ENCODE data around the gene FUS. TPM values are rescaled to one million over a fixed set of nuclear protein-coding genes. Genes with fewer than 3 reads are reported as not detected.
A peak's percentile ranks its signal among the peaks of the same experiment; 100 is the strongest.

The FUS gene
- total RNA-seq, 1 experiment from 2014 or later, result 770 TPM

- Mint-ChIP-seq H3K36me3 (peaks cover 78% of the 10 kb centered on the region), H3K4me1 (peaks cover 42% of the 10 kb centered on the region), H3K27me3 (ENCODE audit: low read depth) (no peaks in the 10 kb centered on the region), H3K9me3 (no peaks in the 10 kb centered on the region), H3K4me3 (peak overlapping the region; percentile 43), H3K27ac (peak overlapping the region; percentile 93)
- POLR2A ChIA-PET, result interaction anchor here (0.7 to 2.4 kb wide), 6 partner anchors 9 to 277 kb away, joined by 3 to 8 read pairs (median 5); partner anchors contain the start of gene PYCARD
- ATAC-seq, result no peak
- CTCF ChIA-PET, result interaction anchor here (0.6 to 1.1 kb wide), 3 partner anchors 32 to 259 kb away, joined by 3 to 5 read pairs (median 4); partner anchors contain the start of gene ZNF843
- DNase-seq (ENCODE audit: low spot score), result no peak
- TF ChIP-seq, protein P1, sequence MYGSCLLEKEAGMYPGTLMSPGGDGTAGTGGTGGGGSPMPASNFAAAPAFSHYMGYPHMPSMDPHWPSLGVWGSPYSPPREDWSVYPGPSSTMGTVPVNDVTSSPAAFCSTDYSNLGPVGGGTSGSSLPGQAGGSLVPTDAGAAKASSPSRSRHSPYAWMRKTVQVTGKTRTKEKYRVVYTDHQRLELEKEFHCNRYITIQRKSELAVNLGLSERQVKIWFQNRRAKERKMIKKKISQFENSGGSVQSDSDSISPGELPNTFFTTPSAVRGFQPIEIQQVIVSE (CRISPR knock-in tag; IDR thresholded peaks at IDR 0.05; ENCODE audit: borderline replicate concordance), result no peak
- peak; percentile 51; the same call in 1 of the 2 replicates for TF ChIP-seq NFATC4 (CRISPR knock-in tag; IDR thresholded peaks at IDR 0.05)
- no peak for TF ChIP-seq ZBTB21 (CRISPR knock-in tag; IDR thresholded peaks at IDR 0.05; ENCODE audit: borderline replicate concordance)
- TF ChIP-seq, protein P2, sequence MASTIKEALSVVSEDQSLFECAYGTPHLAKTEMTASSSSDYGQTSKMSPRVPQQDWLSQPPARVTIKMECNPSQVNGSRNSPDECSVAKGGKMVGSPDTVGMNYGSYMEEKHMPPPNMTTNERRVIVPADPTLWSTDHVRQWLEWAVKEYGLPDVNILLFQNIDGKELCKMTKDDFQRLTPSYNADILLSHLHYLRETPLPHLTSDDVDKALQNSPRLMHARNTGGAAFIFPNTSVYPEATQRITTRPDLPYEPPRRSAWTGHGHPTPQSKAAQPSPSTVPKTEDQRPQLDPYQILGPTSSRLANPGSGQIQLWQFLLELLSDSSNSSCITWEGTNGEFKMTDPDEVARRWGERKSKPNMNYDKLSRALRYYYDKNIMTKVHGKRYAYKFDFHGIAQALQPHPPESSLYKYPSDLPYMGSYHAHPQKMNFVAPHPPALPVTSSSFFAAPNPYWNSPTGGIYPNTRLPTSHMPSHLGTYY (CRISPR knock-in tag; IDR thresholded peaks at IDR 0.05), result no peak
Measured at GRCh38 chr16:31183432-31184428, 3.8 kb downstream of the FUS start.

DNA sequence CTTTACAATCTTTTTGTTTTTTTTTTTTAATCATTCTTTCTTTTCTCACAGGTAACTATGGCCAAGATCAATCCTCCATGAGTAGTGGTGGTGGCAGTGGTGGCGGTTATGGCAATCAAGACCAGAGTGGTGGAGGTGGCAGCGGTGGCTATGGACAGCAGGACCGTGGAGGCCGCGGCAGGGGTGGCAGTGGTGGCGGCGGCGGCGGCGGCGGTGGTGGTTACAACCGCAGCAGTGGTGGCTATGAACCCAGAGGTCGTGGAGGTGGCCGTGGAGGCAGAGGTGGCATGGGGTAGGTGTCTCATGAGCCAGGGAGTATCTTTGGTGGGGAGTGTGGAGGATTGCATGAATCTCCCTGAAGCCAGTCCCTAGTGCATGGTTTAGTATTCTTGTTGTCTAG, 4.9 kb downstream of the FUS start:
- Mint-ChIP-seq H3K27me3 (ENCODE audit: low read depth) (no peaks in the 10 kb centered on the region), H3K36me3 (peaks cover 89% of the 10 kb centered on the region), H3K27ac (peak overlapping the region; percentile 13; the same call in 1 of the 2 replicates), H3K4me3 (no peak overlapping the region), H3K4me1 (peaks cover 39% of the 10 kb centered on the region), H3K9me3 (no peaks in the 10 kb centered on the region)
- ATAC-seq (no peak), DNase-seq (ENCODE audit: low spot score) (no peak)
- CTCF ChIA-PET, result no interaction called here
- POLR2A ChIA-PET, result interaction anchor here (0.7 to 1.0 kb wide), 2 partner anchors 13 to 276 kb away, joined by 4 to 5 read pairs; no protein-coding TSS in a partner anchor
- TF ChIP-seq SP1 (CRISPR knock-in tag; conservative IDR thresholded peaks at IDR 0.05), result no peak
- TF ChIP-seq, protein P2 (CRISPR knock-in tag; IDR thresholded peaks at IDR 0.05), result no peak
- no peak for TF ChIP-seq RORB (CRISPR knock-in tag; IDR thresholded peaks at IDR 0.05)
- TF ChIP-seq GTF2I (CRISPR knock-in tag; conservative IDR thresholded peaks at IDR 0.05), result no peak
- no peak for TF ChIP-seq GRHL2 (CRISPR knock-in tag; IDR thresholded peaks at IDR 0.05; ENCODE audit: insufficient replicate concordance, severe bottlenecking)
- TF ChIP-seq TEAD4 (CRISPR knock-in tag; IDR thresholded peaks at IDR 0.05), result no peak
- no peak for TF ChIP-seq ZNF671 (CRISPR knock-in tag; IDR thresholded peaks at IDR 0.05)
- TF ChIP-seq, protein P3, sequence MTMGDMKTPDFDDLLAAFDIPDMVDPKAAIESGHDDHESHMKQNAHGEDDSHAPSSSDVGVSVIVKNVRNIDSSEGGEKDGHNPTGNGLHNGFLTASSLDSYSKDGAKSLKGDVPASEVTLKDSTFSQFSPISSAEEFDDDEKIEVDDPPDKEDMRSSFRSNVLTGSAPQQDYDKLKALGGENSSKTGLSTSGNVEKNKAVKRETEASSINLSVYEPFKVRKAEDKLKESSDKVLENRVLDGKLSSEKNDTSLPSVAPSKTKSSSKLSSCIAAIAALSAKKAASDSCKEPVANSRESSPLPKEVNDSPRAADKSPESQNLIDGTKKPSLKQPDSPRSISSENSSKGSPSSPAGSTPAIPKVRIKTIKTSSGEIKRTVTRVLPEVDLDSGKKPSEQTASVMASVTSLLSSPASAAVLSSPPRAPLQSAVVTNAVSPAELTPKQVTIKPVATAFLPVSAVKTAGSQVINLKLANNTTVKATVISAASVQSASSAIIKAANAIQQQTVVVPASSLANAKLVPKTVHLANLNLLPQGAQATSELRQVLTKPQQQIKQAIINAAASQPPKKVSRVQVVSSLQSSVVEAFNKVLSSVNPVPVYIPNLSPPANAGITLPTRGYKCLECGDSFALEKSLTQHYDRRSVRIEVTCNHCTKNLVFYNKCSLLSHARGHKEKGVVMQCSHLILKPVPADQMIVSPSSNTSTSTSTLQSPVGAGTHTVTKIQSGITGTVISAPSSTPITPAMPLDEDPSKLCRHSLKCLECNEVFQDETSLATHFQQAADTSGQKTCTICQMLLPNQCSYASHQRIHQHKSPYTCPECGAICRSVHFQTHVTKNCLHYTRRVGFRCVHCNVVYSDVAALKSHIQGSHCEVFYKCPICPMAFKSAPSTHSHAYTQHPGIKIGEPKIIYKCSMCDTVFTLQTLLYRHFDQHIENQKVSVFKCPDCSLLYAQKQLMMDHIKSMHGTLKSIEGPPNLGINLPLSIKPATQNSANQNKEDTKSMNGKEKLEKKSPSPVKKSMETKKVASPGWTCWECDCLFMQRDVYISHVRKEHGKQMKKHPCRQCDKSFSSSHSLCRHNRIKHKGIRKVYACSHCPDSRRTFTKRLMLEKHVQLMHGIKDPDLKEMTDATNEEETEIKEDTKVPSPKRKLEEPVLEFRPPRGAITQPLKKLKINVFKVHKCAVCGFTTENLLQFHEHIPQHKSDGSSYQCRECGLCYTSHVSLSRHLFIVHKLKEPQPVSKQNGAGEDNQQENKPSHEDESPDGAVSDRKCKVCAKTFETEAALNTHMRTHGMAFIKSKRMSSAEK (CRISPR knock-in tag; IDR thresholded peaks at IDR 0.05; ENCODE audit: borderline replicate concordance), result no peak
- TF ChIP-seq ZNF423 (CRISPR knock-in tag; IDR thresholded peaks at IDR 0.05), result no peak
- TF ChIP-seq, protein P1 (CRISPR knock-in tag; IDR thresholded peaks at IDR 0.05; ENCODE audit: borderline replicate concordance), result no peak
